Thymus (tissue), 11 donors: ENCODE results near the gene JMJD1C. TPM values are rescaled to one million over a fixed set of nuclear protein-coding genes. Genes with fewer than 3 reads are reported as not detected.
"Not testable (repeated sequence)": the region's sequence is repeated elsewhere in the genome, so short reads cannot be mapped to it uniquely, and the experiment has no call there.

ENCODE experiments used
- DNase-seq, 9 donors: peaks; one replicate each; pipeline ENCODE4 v3.0.0-alpha.2; 2013; ENCODE audit warnings: low spot score in 9 of 9, low read depth in 6 of 9, missing footprints in 1 of 9
- H3K27ac ChIP-seq, 2 donors: one replicate each; pipeline ENCODE4 v1.5.1; 2013; ENCODE audit warnings: control low read depth in 1 of 2, low read depth in 1 of 2, low read length in 1 of 2, mild to moderate bottlenecking in 1 of 2, moderate library complexity in 1 of 2
- H3K27me3 ChIP-seq, 2 donors: one replicate each; pipeline ENCODE4 v1.5.1; 2013; ENCODE audit warnings: low read length in 1 of 2; ENCODE audit not compliant: control insufficient read depth in 2 of 2, insufficient read depth in 1 of 2
- H3K36me3 ChIP-seq, 2 donors: one replicate each; pipeline ENCODE4 v1.5.1; 2013; ENCODE audit warnings: low read length in 1 of 2, mild to moderate bottlenecking in 1 of 2, moderate library complexity in 1 of 2; ENCODE audit not compliant: control insufficient read depth in 2 of 2, insufficient read depth in 2 of 2
- H3K4me1 ChIP-seq, 2 donors: one replicate each; pipeline ENCODE4 v1.5.1; 2013; ENCODE audit warnings: low read length in 2 of 2; ENCODE audit not compliant: control insufficient read depth in 2 of 2, insufficient read depth in 2 of 2
- H3K4me3 ChIP-seq, 2 donors: one replicate each; pipeline ENCODE4 v1.5.1; 2013; ENCODE audit warnings: low read length in 2 of 2, control low read depth in 1 of 2, mild to moderate bottlenecking in 1 of 2
- H3K9me3 ChIP-seq, 2 donors: one replicate each; pipeline ENCODE4 v1.5.1; 2013; ENCODE audit warnings: low read length in 1 of 2, mild to moderate bottlenecking in 1 of 2; ENCODE audit not compliant: control insufficient read depth in 2 of 2, insufficient read depth in 1 of 2
- WGBS: extraction: QIAGEN DNeasy Blood & Tissue Kit; methylation state at CpG from one replicate; pipeline ENCODE4 v1.1.7; 2013; 5-methylcytosine and 5-hydroxymethylcytosine counted together
- polyA plus RNA-seq: library from polyadenylated mRNA; stranded (reverse); fragments of 200-250 nt; gene quantifications from one replicate; pipeline ENCODE4 v1.2.3, GENCODE V29; 2013
- total RNA-seq: library from RNA; stranded (reverse); fragments of 120-200 nt; gene quantifications from one replicate; pipeline ENCODE4 v1.2.4, GENCODE V29; 2013
- donor health status: healthy.

JMJD1C gene
- total and polyA plus RNA-seq, 2 donors = 70.8 to 86.2 TPM

GRCh38 chr10:63346015-63346441 is 119.7 kb downstream of the JMJD1C start:
- H3K4me3 ChIP-seq = no peak overlapping the region
- no peaks in the 10 kb centered on the region for H3K9me3 ChIP-seq
- no peak for DNase-seq
- no peaks in the 10 kb centered on the region for H3K27me3 ChIP-seq
- no peak overlapping the region for H3K27ac ChIP-seq
- H3K36me3 ChIP-seq = no peaks in the 10 kb centered on the region
- no peaks in the 10 kb centered on the region for H3K4me1 ChIP-seq

- H3K27me3 ChIP-seq = no peaks in the 10 kb centered on the region
- H3K9me3 ChIP-seq = no peaks in the 10 kb centered on the region
- no peak overlapping the region for H3K27ac ChIP-seq
- DNase-seq = no peak
- H3K4me1 ChIP-seq = no peaks in the 10 kb centered on the region
- WGBS = 97% methylated on average over 1 of the region's 1 CpG
- no peaks in the 10 kb centered on the region for H3K36me3 ChIP-seq
- H3K4me3 ChIP-seq = no peak overlapping the region
Measured at GRCh38 chr10:63344269-63344668, 121.5 kb downstream of the JMJD1C start.

DNA sequence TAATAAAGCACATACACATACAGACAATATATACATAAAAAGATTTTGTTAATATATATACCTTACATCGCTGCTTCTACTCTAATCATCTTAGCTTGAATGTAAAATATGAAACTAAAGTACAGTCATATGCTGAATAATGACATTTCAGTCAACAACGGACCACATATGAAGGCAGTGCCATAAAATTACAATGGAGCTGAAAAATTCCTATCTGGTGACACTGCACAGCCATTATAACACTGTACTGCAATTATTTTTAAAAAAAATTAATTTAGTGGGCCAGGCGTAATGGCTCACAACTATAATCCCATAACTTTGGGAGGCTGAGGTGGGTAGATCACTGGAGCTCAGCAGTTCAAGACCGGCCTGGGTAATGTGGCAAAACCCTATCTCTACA is 122.3 kb downstream of the JMJD1C start:
- WGBS = 98% methylated on average over 4 of the region's 4 CpGs
- no peak for DNase-seq
- no peaks in the 10 kb centered on the region for H3K36me3 ChIP-seq

GRCh38 chr10:63339640-63340039 is 126.1 kb downstream of the JMJD1C start:
- H3K4me3 ChIP-seq, H3K4me1 ChIP-seq, H3K27ac ChIP-seq, H3K9me3 ChIP-seq, H3K27me3 ChIP-seq, DNase-seq, H3K36me3 ChIP-seq: not testable (repeated sequence)
- WGBS = 98% methylated on average over 7 of the region's 7 CpGs

More for the DNA sequence above, 122.3 kb downstream of the JMJD1C start:
- H3K4me1 ChIP-seq = no peaks in the 10 kb centered on the region
- no peak overlapping the region for H3K27ac ChIP-seq
- H3K4me3 ChIP-seq = no peak overlapping the region
- no peaks in the 10 kb centered on the region for H3K27me3 ChIP-seq
- H3K9me3 ChIP-seq = no peaks in the 10 kb centered on the region

GRCh38 chr10:63337455-63338251 is 128.1 kb downstream of the JMJD1C start:
- Histone ChIP-seq H3K4me3 (no peak overlapping the region), H3K9me3 (no peaks in the 10 kb centered on the region), H3K27me3 (no peaks in the 10 kb centered on the region), H3K4me1 (no peaks in the 10 kb centered on the region), H3K27ac (no peak overlapping the region), H3K36me3 (no peaks in the 10 kb centered on the region)
- WGBS = 97% methylated on average over 4 of the region's 4 CpGs
- no peak for DNase-seq

DNA sequence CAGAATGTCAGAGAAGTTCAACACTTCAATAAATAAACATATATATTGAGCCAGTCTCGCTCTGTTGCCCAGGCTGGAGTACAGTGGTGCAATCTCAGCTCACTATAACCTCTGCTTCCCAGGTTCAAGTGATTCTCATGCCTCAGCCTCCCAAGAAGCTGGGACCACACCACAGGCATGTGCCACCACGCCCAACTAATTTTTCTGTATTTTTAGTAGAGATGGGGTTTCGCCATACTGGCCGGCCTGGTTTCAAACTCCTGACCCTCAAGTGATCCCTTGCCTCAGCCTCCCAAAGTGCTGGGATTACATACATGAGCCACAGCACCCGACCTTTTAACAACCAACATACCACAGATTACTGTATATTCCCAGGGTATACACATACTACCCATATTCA is 134.2 kb downstream of the JMJD1C start:
- H3K27ac ChIP-seq = no peak overlapping the region
- DNase-seq = no peak
- no peak overlapping the region for H3K4me3 ChIP-seq
- no peaks in the 10 kb centered on the region for H3K36me3 ChIP-seq
- H3K27me3 ChIP-seq = no peaks in the 10 kb centered on the region
- no peaks in the 10 kb centered on the region for H3K9me3 ChIP-seq
- H3K4me1 ChIP-seq = no peaks in the 10 kb centered on the region
- over 99% methylated on average over 5 of the region's 5 CpGs for WGBS

GRCh38 chr10:63324495-63324854 is 141.3 kb downstream of the JMJD1C start:
- DNase-seq = peak in 1 of 9 donors; percentile 2
- H3K4me3 ChIP-seq = no peak overlapping the region
- H3K36me3 ChIP-seq = peaks cover 0 to 2% of the 10 kb centered on the region in 2 donors
- WGBS = 92% methylated on average over 2 of the region's 2 CpGs
- no peaks in the 10 kb centered on the region for H3K27me3 ChIP-seq
- H3K4me1 ChIP-seq = no peaks in the 10 kb centered on the region
- no peak overlapping the region for H3K27ac ChIP-seq
- H3K9me3 ChIP-seq = no peaks in the 10 kb centered on the region

GRCh38 chr10:63323701-63324494 is 141.9 kb downstream of the JMJD1C start:
- Histone ChIP-seq H3K36me3 (peaks cover 0 to 2% of the 10 kb centered on the region in 2 donors), H3K27me3 (no peaks in the 10 kb centered on the region), H3K4me1 (no peaks in the 10 kb centered on the region), H3K9me3 (no peaks in the 10 kb centered on the region), H3K4me3 (no peak overlapping the region), H3K27ac (peak overlapping the region in 1 of 2 donors; percentile 13)
- 94% methylated on average over 6 of the region's 6 CpGs for WGBS
- no peak for DNase-seq

DNA sequence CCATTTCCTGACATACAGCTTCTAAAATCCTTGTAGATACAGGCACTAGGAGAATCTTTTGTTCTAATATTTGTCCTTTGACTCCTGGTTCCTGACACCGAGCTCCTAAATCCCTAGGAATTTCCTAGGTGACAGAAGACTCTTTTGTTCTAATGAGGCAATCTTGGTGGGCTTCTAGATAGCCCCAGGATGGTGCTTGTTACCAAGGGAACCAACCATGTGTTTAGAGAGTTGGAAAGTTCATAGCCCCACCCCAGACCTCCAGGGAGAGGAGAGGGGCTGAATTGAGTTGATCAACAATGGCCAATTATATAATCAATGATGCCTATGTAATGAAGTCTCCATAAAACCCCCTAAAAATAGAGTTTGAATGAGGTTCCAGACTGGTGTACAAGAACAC is 145.1 kb downstream of the JMJD1C start:
- Histone ChIP-seq H3K36me3 (peaks cover 0 to 2% of the 10 kb centered on the region in 2 donors), H3K27me3 (no peaks in the 10 kb centered on the region), H3K27ac (no peak overlapping the region), H3K9me3 (no peaks in the 10 kb centered on the region), H3K4me3 (no peak overlapping the region), H3K4me1 (no peaks in the 10 kb centered on the region)
- WGBS = 93% methylated on average over 1 of the region's 1 CpG
- DNase-seq = no peak
